Activated naive CD8-positive, alpha-beta T cell treated with anti-CD3 and anti-CD28 coated beads, Interleukin-2, amount 50 U/mL, for 24 hours (primary cell): ENCODE measurements around the gene TRAF3.
"Not testable (repeated sequence)": the region's sequence is repeated elsewhere in the genome, so short reads cannot be mapped to it uniquely, and the experiment has no call there.

Experiments
- ATAC-seq: fragments of 150-1000 bp; cut with Tn5 transposase; one replicate; pipeline ENCODE4 v1.10.0; 2021
- DNase-seq: peaks from one replicate; pipeline ENCODE4 v3.0.0; 2021
- H3K27ac Mint-ChIP-seq: one replicate; pipeline ENCODE4 v1.8.0; 2021; ENCODE audit warnings: mild to moderate bottlenecking, mixed read lengths
- H3K27me3 Mint-ChIP-seq: one replicate; pipeline ENCODE4 v1.8.0; 2021; ENCODE audit warnings: mixed read lengths
- H3K36me3 Mint-ChIP-seq: one replicate; pipeline ENCODE4 v1.8.0; 2021; ENCODE audit warnings: low read depth, mixed read lengths
- H3K4me1 Mint-ChIP-seq: one replicate; pipeline ENCODE4 v1.8.0; 2021; ENCODE audit warnings: mixed read lengths
- H3K4me3 Mint-ChIP-seq: one replicate; pipeline ENCODE4 v1.8.0; 2021; ENCODE audit warnings: mild to moderate bottlenecking, moderate library complexity, mixed read lengths
- H3K9me3 Mint-ChIP-seq: one replicate; pipeline ENCODE4 v1.8.0; 2021; ENCODE audit warnings: mixed read lengths

Gene TRAF3

DNA sequence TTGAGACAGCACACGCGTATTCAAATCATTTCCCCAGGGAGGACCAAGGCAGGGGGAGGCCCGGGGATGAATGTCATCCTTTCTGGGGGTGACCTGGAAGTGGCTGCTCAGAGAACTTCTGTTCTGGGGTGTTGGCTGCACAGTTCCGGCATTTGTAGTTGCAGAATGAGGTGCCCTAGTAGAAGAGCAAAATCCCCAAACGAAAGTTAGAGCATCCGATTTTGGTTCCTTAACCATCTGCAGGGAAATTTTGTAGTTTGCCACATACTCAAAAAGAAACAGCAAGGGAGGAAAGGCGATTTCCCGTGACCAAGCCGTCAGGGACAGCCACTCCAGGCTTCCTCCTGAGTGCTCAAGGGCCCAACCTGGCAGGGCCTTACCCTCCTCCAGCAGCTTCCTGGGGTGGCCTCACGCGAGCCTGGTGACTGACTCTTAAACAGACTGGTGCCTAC lies 13.0 kb upstream of the TRAF3 start:
- DNase-seq, result no peak
- no peak overlapping the region for H3K27ac Mint-ChIP-seq
- no peaks in the 10 kb centered on the region for H3K36me3 Mint-ChIP-seq
- no peaks in the 10 kb centered on the region for H3K9me3 Mint-ChIP-seq
- H3K4me3 Mint-ChIP-seq, result no peak overlapping the region
- peak; percentile 11 for ATAC-seq
- H3K4me1 Mint-ChIP-seq, result peaks cover 10% of the 10 kb centered on the region
- H3K27me3 Mint-ChIP-seq, result no peaks in the 10 kb centered on the region

DNA sequence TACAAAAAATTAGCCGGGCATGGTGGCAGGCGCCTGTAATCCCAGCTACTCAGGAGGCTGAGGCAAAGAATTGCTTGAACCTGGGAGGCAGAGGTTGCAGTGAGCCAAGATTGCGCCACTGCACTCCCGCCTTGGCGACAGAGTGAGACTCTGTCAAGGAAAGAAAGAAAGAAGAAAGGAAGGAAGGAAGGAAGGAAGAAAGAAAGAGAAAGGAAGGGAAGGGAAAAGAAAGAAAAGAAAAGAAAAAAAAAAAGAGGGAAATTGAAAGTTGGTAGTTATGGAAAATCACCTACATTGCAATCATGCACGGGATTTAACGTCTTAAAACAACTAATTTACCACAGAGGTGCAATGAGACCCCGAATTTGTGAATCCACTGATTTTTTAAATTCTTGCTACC lies 11.5 kb upstream of the TRAF3 start:
- not testable (repeated sequence) for H3K27ac Mint-ChIP-seq, ATAC-seq, DNase-seq, H3K36me3 Mint-ChIP-seq, H3K27me3 Mint-ChIP-seq, H3K9me3 Mint-ChIP-seq, H3K4me3 Mint-ChIP-seq
- H3K4me1 Mint-ChIP-seq, result peaks cover 12% of the 10 kb centered on the region

DNA sequence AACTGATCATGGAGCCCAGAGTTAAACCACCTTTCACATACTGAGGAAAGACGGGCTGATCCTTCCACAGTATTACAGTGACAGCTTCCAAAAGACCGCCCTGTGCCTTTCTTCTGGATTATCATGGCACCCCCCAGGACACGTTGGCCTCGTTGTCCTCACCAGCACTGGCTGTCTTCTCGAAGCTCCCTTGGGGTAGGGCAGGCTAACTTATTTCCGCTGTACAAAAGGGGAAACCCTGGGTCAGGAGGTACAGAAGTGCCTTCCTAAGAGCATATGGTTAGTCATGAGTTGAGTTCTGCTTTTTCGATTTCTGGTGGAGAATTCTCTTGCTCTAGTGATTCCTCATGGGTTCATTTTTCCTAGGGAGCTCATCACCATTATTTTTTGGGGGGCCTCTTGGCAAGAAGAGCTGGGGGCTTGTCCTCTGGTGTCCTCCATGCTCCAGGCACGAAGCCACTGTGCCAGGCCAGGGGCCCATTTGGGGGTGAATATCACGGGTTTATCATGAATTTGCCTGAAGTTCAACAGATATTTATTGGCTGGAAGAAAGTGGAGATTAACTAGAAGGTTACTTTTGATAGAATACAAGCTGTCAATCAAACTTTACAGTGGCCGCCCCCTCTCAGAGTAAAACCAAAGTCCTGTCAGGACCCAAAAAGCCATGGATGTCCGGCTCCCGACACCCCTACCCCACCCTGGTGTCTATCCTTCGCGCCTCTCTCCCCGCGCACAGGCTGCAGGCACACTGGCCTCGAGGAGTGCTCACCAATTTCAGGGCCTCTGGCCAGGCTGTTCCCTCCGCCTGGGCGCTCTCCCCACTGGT lies 8.8 kb upstream of the TRAF3 start:
- Mint-ChIP-seq H3K4me3 (no peak overlapping the region), H3K4me1 (peaks cover 15% of the 10 kb centered on the region), H3K36me3 (no peaks in the 10 kb centered on the region), H3K27ac (peak overlapping the region; percentile 47), H3K27me3 (no peaks in the 10 kb centered on the region), H3K9me3 (no peaks in the 10 kb centered on the region)
- DNase-seq (peak; percentile 18), ATAC-seq (peak; percentile 72)

DNA sequence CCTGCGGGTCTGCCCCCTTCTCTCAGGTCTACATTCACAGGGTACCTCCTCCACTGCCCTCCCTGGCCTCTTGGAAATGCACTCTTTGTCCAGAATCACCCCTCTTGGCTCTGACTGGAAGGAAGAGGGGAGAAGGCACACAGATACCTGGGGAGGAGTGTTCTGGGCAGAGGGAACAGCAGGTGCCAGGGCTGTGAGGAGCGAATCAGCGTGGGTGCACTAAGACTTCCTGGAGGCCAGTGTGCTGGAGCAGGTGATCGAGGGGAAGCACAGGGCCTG lies 8.3 kb upstream of the TRAF3 start:
- Mint-ChIP-seq H3K4me3 (no peak overlapping the region), H3K27ac (no peak overlapping the region), H3K27me3 (no peaks in the 10 kb centered on the region), H3K36me3 (no peaks in the 10 kb centered on the region), H3K9me3 (no peaks in the 10 kb centered on the region), H3K4me1 (peaks cover 17% of the 10 kb centered on the region)
- ATAC-seq (no peak), DNase-seq (no peak)

DNA sequence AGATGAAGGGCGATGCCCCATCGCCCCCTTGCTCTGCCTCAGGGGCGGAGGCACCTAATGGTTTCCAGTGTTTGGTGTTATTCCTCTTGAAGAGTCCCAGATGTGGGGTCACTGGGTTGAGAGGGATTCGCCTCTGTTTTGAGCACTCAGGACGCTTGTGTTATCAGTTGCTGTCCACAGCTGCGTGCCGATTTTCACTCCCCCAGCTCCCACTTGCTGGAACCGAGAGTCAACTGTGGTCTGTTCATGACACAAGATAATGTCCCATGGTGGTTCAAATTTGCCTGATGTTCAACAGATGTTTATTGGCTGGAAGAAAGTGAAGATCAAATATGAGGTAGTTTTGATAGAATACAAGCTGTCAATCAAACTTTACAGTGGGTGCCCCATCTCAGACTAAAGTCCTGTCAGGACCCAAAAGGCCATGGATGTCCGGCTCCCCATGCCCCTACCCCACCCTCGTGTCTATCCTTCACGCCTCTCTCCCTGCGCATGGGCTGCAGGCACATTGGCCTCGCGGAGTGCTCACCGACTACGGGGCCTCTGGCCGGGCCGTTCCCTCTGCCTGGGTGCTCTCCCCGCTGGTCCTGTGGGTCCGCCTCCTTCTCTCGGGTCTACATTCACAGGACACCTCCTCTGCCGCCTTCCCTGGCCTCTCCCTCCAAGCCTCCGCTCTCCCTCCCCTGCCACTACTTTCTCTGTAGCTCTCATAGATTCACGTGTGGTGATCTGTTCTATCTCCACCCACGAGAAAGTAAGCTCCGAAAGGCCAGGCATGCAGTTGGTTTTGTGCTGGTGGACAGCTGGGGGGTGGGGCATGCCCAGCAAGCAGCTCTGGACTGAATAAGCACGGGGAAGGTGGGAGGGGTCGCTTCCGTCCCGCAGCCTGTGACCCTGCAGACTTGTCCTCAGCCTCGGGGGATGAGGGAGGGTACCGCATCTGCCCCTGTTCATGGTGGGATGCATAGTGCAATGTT lies 6.8 kb upstream of the TRAF3 start:
- ATAC-seq, result no peak
- H3K27me3 Mint-ChIP-seq, result no peaks in the 10 kb centered on the region
- H3K9me3 Mint-ChIP-seq, result no peaks in the 10 kb centered on the region
- no peak for DNase-seq
- H3K4me1 Mint-ChIP-seq, result peaks cover 28% of the 10 kb centered on the region
- no peak overlapping the region for H3K4me3 Mint-ChIP-seq
- H3K27ac Mint-ChIP-seq, result no peak overlapping the region
- no peaks in the 10 kb centered on the region for H3K36me3 Mint-ChIP-seq

DNA sequence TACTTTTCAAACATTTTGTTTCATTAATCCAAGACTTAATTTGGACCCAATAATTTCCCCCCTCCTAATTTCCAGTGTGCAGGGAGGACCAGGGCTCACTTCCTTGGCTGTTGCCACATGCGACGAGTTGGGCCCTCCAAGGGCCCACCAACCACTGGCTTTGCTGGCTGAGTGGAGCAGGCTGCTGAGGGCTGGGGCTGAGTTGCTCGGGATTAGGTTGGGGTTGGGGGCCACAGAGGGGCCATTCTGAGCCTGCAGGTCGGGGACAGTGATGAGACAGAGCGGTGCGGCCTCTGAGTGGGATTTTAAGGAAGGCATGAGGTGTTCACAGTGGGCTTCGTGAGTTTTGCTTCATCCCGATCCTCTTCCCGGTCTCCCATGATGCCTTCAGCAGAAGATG lies 6.1 kb upstream of the TRAF3 start:
- H3K36me3 Mint-ChIP-seq, result no peaks in the 10 kb centered on the region
- H3K27me3 Mint-ChIP-seq, result no peaks in the 10 kb centered on the region
- no peaks in the 10 kb centered on the region for H3K9me3 Mint-ChIP-seq
- no peak for DNase-seq
- H3K4me3 Mint-ChIP-seq, result no peak overlapping the region
- ATAC-seq, result no peak
- H3K27ac Mint-ChIP-seq, result no peak overlapping the region
- H3K4me1 Mint-ChIP-seq, result peaks cover 36% of the 10 kb centered on the region

DNA sequence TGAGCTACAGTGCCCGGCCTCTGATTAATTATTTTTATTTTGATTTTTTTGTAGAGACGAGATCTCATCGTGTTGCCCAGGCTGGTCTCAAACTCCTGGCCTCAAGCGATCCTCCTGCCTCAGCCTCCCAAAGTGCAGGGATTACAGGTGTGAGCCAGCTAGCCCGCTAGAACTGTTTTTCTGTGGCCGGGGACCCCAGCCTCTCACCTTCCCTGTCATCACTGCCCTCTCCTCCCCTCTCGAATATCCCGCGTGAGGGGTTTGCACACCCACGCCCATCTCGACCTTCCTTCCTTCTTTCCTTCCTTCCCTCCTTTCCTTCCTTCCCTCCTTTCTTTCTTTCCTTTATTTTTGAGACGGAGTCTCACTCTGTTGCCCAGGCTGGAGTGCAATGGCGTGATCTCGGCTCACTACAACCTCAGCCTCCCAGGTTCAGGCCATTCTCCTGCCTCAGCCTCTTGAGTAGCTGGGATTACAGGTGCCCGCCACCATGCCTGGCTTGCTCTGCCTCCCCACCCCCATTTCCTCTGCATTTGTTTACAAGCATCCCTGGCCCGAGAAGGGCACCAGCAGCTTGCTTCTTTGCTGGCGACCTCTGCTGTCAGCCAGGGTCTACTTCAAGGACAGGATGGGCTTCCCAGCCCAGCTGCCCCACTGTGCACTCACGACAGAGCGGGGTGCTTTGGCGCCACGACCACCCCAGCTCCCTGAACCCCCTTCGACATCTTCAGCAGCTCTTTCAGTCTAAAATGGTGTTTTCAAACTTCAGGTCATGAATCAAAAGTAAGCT lies 4.3 kb upstream of the TRAF3 start:
- no peaks in the 10 kb centered on the region for H3K27me3 Mint-ChIP-seq
- H3K4me1 Mint-ChIP-seq, result peaks cover 42% of the 10 kb centered on the region
- DNase-seq (no peak), ATAC-seq (no peak)
- H3K27ac Mint-ChIP-seq, result peak overlapping the region; percentile 46
- H3K9me3 Mint-ChIP-seq, result no peaks in the 10 kb centered on the region
- no peak overlapping the region for H3K4me3 Mint-ChIP-seq
- H3K36me3 Mint-ChIP-seq, result no peaks in the 10 kb centered on the region

DNA sequence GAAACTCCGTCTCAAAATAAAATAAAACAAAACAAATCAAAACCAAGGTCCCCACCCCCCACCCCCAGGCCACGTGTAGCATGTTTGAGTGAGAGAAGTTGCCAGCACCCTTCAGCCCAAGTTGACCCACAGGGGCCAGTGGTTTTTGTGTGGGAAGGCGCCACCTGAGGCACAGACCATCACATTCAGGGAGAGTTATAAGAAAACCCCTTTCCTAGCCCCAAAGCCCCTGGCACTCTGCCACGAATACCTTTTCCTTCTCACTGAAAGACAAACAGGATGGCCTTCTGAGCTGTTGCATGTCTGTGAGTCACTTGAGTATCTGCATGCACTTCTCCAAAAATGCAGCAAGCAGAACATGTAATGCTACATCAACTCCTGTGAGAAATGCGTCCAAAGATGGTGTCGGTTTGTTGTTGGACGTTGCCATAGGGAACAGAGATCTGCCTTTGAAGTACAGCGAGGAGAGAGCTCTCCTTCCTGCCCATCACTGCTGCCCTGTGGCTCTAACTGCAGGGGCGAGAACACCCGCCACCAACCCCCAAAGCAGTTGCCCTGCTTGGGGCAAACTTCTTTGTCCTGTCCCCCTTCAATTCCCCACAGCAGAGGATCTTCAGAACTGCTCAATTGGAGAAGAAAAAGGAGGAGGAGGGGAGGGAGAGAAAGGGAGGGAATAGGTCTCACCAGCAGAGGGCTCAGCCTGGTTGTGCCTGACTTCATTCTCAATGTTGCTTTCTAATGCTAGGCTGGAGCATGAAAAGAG lies 2.7 kb upstream of the TRAF3 start:
- DNase-seq, result peak; percentile 57
- H3K27me3 Mint-ChIP-seq, result no peaks in the 10 kb centered on the region

DNA sequence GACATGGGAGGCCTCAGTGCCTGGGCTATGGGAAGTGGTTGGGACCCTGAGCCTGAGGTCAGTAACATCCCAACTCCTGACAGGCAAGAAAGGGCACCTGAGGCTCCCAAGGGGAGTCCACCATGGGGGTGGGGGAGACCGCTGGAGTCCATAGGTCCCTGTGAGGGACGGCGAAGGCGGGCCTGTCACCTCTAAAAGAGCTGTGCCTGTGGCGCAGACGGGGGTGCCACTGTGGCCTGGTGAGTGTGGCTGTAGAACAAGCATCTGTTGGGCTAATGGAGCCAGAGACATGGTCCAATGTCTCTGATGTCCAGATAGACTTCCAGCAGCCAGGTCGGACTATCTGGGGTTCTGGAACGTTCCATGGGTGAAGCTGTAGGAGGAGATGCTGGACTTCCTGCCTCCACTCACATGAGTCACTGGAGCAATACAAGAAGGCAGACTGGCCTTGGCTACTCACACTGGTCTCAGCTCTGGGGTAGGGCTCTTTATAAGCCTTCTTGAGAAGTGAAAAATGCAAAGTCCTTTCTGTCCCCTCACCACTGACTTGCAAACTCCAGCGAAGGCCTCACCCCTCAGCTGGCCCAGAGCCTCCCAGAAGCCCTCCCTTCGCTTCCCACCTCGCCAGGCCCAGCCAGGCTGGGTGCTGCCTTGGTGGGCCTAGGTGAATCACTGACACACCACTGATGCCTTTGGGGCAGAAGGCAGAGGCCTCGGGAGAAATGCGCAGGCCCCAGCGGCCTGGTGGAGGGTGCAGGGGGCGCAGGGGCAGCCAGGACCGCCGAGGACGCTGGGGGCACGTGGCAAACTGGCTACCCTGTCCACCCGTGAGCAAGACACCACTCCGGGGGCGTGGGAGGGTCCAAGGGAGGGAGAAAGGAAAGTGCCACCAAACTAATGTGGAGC lies 1.1 kb upstream of the TRAF3 start:
- Mint-ChIP-seq H3K4me3 (peak overlapping the region; percentile 73), H3K4me1 (peaks cover 59% of the 10 kb centered on the region), H3K9me3 (no peaks in the 10 kb centered on the region), H3K36me3 (peaks cover 27% of the 10 kb centered on the region), H3K27ac (peak overlapping the region; percentile 89), H3K27me3 (no peaks in the 10 kb centered on the region)
- DNase-seq (peak; percentile 19), ATAC-seq (no peak)

More for the DNA sequence above, 2.7 kb upstream of the TRAF3 start:
- Mint-ChIP-seq H3K4me3 (peak overlapping the region; percentile 2), H3K36me3 (peaks cover 13% of the 10 kb centered on the region), H3K4me1 (peaks cover 44% of the 10 kb centered on the region), H3K9me3 (no peaks in the 10 kb centered on the region), H3K27ac (peak overlapping the region; percentile 76)
- ATAC-seq, result peak; percentile 41

DNA sequence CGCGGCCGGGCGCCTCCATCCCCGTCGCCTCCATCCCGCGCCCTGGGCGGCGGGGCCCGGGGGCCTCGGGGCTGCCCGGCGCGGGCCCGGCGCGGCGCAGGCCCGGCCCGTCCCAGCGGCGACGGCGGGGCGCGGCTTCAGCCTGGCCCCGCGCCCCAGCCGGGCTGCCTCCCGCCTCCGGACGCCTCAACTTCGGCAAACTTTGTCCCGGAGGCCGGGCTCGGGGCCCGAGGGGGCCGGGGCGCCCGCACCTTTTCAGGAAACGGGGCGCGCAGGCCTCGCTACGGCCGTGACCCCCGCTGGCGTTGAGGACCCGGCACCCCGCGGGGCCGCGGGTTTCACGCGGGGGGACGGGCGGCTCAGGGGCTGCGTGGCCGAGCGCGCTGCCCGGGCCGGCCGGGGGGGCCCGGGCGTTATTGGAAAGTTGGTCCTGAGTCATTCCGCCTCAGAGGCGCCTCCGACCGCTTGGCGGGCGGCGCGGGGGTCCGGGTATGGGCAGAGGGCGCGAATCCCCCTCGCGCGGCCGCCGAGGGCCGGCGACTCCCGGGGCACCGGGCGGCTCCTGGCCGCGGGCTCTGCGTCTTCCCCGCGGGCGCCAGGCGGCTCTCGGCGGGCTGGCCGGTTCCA lies 575 bp downstream of the TRAF3 start:
- DNase-seq (peak; percentile 30), ATAC-seq (peak; percentile 0)
- no peaks in the 10 kb centered on the region for H3K9me3 Mint-ChIP-seq
- H3K4me3 Mint-ChIP-seq, result peak overlapping the region; percentile 95
- H3K36me3 Mint-ChIP-seq, result peaks cover 30% of the 10 kb centered on the region
- H3K4me1 Mint-ChIP-seq, result peaks cover 67% of the 10 kb centered on the region
- H3K27me3 Mint-ChIP-seq, result no peaks in the 10 kb centered on the region
- H3K27ac Mint-ChIP-seq, result peak overlapping the region; percentile 97

DNA sequence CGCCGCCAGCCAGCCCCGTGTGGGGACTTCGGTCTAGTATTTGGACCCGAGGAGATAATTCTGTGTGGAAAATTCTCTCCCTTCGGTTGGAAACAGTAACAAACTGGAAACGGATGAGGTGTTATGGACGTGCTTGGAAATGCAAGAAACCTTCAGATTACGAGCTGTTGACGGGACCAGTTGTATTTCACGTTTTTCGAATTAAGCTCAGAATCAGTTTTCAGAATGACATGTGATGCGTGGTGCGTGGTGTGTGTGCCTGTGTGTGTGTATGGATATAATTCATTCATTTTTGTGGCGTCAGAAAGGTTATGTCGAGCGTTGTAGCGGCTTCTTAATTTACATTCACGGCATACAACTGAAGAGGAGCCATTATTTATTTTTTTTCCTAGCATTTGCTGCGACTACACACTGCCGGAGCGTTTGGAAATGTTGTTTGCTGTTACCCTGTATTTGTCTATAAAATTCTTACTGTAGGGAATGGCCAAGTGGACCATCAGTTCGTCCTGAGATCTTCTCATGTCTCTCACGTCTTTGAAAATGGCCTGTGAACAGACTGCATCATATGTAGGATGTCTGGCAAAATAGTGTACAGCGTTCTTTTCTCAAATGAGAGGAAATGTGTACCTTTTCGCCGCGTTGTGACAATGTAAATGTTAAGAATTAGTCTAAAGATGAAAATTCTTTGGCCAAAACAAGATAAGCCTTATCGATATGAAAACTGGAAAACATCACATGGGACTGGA lies 1.3 kb downstream of the TRAF3 start:
- peaks cover 71% of the 10 kb centered on the region for H3K4me1 Mint-ChIP-seq
- no peak for DNase-seq
- ATAC-seq, result no peak
- peaks cover 30% of the 10 kb centered on the region for H3K36me3 Mint-ChIP-seq
- H3K27me3 Mint-ChIP-seq, result no peaks in the 10 kb centered on the region
- H3K4me3 Mint-ChIP-seq, result peak overlapping the region; percentile 95
- no peaks in the 10 kb centered on the region for H3K9me3 Mint-ChIP-seq
- H3K27ac Mint-ChIP-seq, result peak overlapping the region; percentile 97

DNA sequence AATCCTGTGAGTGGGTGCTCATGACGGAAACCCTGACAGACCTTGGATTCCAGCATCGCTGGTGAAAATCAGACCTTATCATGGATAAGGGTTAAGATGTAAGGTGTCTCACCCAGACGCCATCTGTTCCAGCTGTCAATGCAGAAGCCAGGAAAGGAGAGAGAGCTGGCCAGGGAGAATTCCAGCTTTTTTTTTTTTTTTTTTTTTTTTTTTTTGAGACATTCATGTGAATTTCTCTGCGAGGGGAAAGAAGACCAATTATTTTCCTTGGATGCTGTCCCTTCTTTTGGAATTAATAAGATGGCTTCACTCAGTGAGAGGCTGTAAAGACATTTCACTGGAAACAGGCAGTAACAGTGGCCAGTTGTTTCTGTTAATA lies 1.8 kb downstream of the TRAF3 start:
- H3K27ac Mint-ChIP-seq, result peak overlapping the region; percentile 97
- ATAC-seq (no peak), DNase-seq (no peak)
- H3K9me3 Mint-ChIP-seq, result no peaks in the 10 kb centered on the region
- H3K36me3 Mint-ChIP-seq, result peaks cover 30% of the 10 kb centered on the region
- peaks cover 73% of the 10 kb centered on the region for H3K4me1 Mint-ChIP-seq
- no peaks in the 10 kb centered on the region for H3K27me3 Mint-ChIP-seq
- peak overlapping the region; percentile 95 for H3K4me3 Mint-ChIP-seq
